ENCODE results near the gene BOK. TPM values are rescaled to one million over a fixed set of nuclear protein-coding genes. Genes with fewer than 3 reads are reported as not detected.
"Not testable (repeated sequence)": the region's sequence is repeated elsewhere in the genome, so short reads cannot be mapped to it uniquely, and the experiment has no call there.

The BOK gene, protein sequence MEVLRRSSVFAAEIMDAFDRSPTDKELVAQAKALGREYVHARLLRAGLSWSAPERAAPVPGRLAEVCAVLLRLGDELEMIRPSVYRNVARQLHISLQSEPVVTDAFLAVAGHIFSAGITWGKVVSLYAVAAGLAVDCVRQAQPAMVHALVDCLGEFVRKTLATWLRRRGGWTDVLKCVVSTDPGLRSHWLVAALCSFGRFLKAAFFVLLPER
- under 1 TPM; 0.08 to 0.15 TPM for total RNA-seq

DNA sequence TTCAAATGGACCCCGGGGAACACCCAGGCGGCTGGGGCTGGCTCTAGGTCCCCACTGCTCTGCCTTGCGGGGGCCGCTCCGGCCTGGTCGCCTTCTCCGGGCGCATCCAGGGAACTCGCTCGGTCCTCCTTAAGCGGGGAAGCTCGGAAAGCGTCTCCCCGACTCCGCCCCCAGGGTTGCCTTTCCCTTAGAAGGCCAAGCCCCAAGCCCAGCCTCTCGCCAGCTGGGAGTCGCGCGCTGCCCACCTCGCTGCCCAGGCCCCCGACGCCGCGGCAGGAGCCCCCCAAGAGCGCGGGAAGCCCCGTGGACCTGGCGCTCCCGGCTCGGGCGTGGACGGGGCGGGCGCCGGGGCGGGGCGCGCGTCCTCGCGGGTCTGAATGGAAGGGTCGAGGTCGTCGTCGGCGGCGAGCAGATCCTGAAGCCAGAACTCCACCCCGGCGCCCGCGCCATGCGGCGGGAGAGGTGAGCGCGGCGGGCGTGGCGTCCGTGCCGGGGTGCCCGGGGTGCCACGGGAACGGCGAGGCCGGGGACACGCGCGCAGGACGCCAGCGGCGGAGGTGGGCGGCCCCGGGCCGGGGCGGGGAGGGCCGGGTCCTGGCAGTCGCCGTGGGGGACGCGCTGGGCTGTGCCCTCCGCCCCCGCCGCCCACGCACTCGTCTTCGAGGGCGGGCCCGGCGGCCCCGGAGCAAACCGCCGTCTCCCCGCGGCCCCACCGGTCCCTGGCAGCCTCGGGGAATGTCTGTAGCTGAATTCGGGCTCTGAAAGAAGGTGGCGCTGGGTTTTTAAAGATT lies at the start of gene BOK:
Gene BOK, plus strand, starts transcription at position 214 of the 791 bp plus-strand sequence. CDS start 739 bp downstream, outside the sequence.
- Mint-ChIP-seq H3K27me3 (peaks cover 39% of the 10 kb centered on the region), H3K36me3 (ENCODE audit: low read depth) (no peaks in the 10 kb centered on the region), H3K27ac (no peak within 1 kb of the TSS), H3K4me3 (peak within 1 kb of the TSS; percentile 19), H3K9me3 (no peaks in the 10 kb centered on the region), H3K4me1 (peaks cover 13% of the 10 kb centered on the region)
- ChIA-PET POLR2A (no interaction called here), CTCF (no interaction called here)
- DNase-seq, result no peak

DNA sequence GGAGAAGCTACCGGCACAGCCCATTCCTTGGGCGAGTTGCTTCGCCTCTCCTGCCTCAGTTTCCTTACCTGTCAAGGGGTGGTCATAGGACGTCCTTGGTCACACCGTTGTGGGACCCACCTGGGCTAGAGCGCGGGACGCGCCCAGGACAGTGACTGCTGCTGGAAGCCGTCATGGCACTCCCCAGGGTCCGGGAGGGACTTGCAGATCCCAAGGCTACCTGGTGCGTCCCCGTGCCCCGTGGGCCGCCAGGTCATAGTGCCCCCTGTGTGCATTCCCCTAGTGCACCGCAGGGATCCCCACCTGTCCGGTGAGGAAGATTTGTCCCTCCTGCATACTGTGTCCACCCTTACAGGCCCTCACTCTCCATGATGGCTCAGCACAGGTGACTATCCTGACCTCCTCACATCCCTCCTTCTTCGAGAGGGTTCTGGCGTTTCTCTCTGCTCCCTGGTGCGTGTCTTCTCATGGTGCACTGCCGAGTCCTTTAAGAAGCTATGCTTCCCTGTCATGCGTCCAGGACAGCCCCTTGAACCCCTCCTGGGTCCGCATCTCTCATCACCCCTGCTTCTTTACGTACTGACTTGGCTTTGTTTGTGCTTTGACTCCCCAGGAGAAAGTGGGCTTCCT lies 49.3 kb upstream of the BOK start:
- no peaks in the 10 kb centered on the region for H3K9me3 Mint-ChIP-seq
- H3K27ac Mint-ChIP-seq, result no peak overlapping the region
- POLR2A ChIA-PET, result interaction anchor here (0.6 kb wide), 1 partner anchor 134 kb away, joined by 3 read pairs; no protein-coding TSS in a partner anchor
- H3K4me3 Mint-ChIP-seq, result peak overlapping the region; percentile 74
- CTCF ChIA-PET, result no interaction called here
- no peaks in the 10 kb centered on the region for H3K27me3 Mint-ChIP-seq
- peaks cover 20% of the 10 kb centered on the region for H3K4me1 Mint-ChIP-seq
- DNase-seq, result no peak
- H3K36me3 Mint-ChIP-seq (ENCODE audit: low read depth), result peaks cover 3% of the 10 kb centered on the region

DNA sequence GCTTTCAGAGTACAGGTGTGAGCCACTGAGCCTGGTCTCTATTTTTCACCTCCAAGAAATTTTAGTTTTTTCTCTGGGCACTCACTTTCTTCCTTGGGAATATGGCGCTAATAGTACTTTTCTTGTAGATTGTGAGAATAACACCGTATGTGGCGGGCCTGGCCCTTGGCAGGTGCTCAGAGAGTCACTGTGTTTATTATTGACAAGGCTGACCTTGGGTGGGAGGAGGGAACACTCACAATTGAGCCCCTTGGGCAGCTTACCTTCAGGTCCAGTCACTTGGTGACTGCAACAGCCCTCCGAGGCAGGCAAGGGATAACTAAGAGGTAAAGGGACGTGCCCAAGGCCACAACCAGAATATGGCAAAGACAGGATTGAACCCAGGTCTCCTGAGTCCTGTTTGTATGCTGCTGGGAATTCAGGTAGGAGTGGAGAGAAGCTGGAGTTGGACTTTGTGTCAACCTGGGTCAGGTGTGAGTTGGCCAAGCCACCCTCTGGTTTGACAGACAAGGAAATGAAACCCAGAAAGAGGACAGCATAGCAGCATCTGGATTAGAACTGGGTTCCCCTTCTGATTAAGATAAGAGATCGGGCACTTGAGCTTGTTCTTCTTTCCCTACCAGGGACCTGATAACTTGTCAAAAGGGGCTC lies 47.3 kb upstream of the BOK start:
- Mint-ChIP-seq H3K36me3 (ENCODE audit: low read depth) (peaks cover 3% of the 10 kb centered on the region), H3K27me3 (no peaks in the 10 kb centered on the region), H3K4me1 (peaks cover 30% of the 10 kb centered on the region), H3K4me3 (no peak overlapping the region), H3K27ac (no peak overlapping the region), H3K9me3 (no peaks in the 10 kb centered on the region)
- CTCF ChIA-PET, result no interaction called here
- POLR2A ChIA-PET, result interaction anchor here (0.7 to 1.2 kb wide), 2 partner anchors 111 to 195 kb away, joined by 3 read pairs; partner anchors contain the start of genes HDLBP and SEPTIN2
- DNase-seq, result no peak

DNA sequence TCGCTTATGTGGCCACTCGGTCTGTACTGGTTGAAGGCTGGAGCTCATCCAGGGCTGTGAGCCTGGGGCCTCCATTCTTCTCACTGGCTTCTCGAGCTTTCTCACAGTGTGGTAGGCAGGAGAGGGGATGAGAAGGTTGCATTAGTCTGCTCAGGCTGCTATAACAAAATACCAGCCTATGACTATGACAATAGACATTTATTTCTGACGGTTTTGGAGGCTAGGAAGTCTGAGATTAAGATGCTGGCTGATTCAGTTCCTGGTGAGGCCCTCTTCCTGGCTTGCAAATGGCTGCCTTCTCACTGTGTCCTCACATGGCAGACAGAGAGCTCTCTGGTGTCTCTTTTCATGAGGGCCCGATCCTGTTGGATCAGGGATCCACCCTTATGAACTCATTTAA lies 44.0 kb upstream of the BOK start:
- H3K4me1 Mint-ChIP-seq, result peaks cover 25% of the 10 kb centered on the region
- CTCF ChIA-PET, result interaction anchor here (1.1 to 1.2 kb wide), 2 partner anchors 71 to 96 kb away, joined by 3 to 4 read pairs; no protein-coding TSS in a partner anchor

DNA sequence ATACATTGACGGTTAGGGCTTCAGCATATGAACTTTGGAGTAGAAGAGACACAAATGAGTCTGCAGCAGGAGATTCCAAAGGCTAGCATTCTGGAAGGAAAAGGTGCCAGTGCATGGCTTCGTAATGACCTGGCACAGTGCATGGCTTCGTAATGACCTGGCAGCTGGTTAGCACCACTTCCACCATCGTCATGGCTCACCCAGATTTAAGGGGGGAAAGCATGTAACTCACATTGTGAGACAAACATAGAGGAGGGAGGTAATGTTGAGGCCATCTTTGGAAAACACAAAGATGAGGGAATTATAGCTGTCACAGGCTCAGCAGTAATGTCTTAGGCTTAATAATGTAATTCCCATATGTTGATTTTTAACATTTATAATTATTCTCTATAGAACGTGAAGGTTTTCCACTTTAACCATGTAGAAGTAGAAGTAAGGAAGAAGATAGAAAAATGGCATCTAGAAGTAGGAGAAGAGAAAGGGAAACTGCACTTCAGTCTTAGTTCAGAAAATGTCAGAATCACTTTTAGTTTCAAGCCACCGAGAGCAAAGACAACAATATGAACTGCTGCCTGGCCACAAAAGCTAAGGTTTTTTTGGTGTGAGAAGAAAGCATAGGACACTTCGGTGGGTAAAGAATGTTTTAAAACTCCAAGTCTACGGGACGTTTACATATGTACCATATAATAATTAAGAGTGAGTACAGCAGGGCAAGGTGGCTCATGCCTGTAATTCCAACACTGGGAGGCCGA lies 43.4 kb upstream of the BOK start:
- Mint-ChIP-seq H3K4me1 (peaks cover 22% of the 10 kb centered on the region), H3K4me3 (no peak overlapping the region), H3K27me3 (peaks cover 2% of the 10 kb centered on the region), H3K36me3 (ENCODE audit: low read depth) (peaks cover 6% of the 10 kb centered on the region), H3K27ac (peak overlapping the region; percentile 17), H3K9me3 (peaks cover 10% of the 10 kb centered on the region)
- ChIA-PET POLR2A (interaction anchor here (1.0 kb wide), 1 partner anchor 172 kb away, joined by 3 read pairs; the partner anchor contains the start of gene DTYMK), CTCF (interaction anchor here (1.1 to 1.2 kb wide), 2 partner anchors 72 to 95 kb away, joined by 3 to 4 read pairs; no protein-coding TSS in a partner anchor)
- DNase-seq, result no peak

More for the DNA sequence above, 44.0 kb upstream of the BOK start:
- no peak for DNase-seq
- Mint-ChIP-seq H3K9me3 (peaks cover 10% of the 10 kb centered on the region), H3K36me3 (ENCODE audit: low read depth) (peaks cover 6% of the 10 kb centered on the region), H3K4me3 (no peak overlapping the region), H3K27ac (no peak overlapping the region), H3K27me3 (no peaks in the 10 kb centered on the region)
- POLR2A ChIA-PET, result no interaction called here

DNA sequence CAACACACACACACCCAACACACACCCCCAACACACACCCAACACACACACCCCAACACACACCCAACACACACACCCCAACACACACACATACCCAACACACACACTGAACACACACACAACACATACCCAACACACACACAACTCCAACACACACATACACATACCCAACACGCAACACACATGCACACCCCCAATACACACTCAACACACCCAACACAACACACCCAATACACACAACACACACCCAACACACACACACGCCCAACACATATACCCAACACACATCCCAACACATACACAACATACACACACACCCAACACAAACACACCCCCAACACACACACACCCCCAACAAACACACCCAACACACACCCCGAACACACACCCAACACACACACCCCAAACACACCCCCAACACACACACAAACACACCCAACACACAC lies 42.0 kb upstream of the BOK start:
- CTCF ChIA-PET, result interaction anchor here (0.6 kb wide), 1 partner anchor 533 kb away, joined by 4 read pairs; no protein-coding TSS in a partner anchor
- Mint-ChIP-seq H3K9me3 (peaks cover 10% of the 10 kb centered on the region), H3K4me1 (peaks cover 23% of the 10 kb centered on the region), H3K27me3 (peaks cover 6% of the 10 kb centered on the region), H3K27ac (no peak overlapping the region), H3K36me3 (ENCODE audit: low read depth) (peaks cover 6% of the 10 kb centered on the region), H3K4me3 (no peak overlapping the region)
- DNase-seq, result no peak
- POLR2A ChIA-PET, result no interaction called here

DNA sequence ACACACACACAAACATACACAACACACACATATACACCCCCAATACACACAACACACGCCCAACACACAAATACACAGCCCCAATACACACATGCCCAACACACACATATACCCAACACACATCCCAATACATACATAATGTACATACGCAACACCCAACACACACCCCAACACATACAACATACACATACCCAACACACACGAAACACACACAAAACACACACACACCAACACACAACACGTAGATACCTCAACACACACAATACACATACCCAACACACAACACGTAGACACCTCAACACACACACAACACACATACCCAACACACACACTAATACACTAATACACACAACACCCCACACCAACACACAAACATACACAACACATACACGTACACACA lies 41.2 kb upstream of the BOK start:
- H3K36me3 Mint-ChIP-seq (ENCODE audit: low read depth), result peaks cover 6% of the 10 kb centered on the region
- peaks cover 6% of the 10 kb centered on the region for H3K27me3 Mint-ChIP-seq
- ChIA-PET POLR2A (no interaction called here), CTCF (no interaction called here)
- H3K27ac Mint-ChIP-seq, result peak overlapping the region; percentile 47
- peaks cover 23% of the 10 kb centered on the region for H3K4me1 Mint-ChIP-seq
- no peak for DNase-seq
- H3K9me3 Mint-ChIP-seq, result peaks cover 10% of the 10 kb centered on the region
- no peak overlapping the region for H3K4me3 Mint-ChIP-seq

DNA sequence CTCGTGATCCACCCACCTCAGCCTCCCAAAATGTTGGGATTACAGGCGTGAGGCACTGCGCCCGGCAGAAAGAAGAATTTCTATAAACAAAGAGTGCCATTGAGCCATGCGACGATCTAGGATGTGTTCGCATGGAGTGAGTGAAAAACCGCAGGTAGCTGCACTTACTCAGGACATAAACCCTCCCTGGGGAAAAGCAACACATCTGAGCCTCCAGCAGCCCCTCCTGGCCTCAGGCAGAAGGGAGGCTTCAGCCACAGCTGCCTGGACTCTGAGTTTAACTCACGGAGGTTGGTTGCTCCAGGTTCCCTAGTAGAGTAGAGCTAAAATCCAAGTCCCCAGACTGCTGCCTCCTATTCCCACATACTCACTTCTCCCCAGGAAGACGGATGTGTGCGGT lies 38.9 kb upstream of the BOK start:
- peaks cover 6% of the 10 kb centered on the region for H3K36me3 Mint-ChIP-seq (ENCODE audit: low read depth)
- H3K4me3 Mint-ChIP-seq, result no peak overlapping the region
- peaks cover 6% of the 10 kb centered on the region for H3K27me3 Mint-ChIP-seq
- no peak overlapping the region for H3K27ac Mint-ChIP-seq
- no peak for DNase-seq
- peaks cover 22% of the 10 kb centered on the region for H3K4me1 Mint-ChIP-seq
- ChIA-PET POLR2A (no interaction called here), CTCF (no interaction called here)
- peaks cover 10% of the 10 kb centered on the region for H3K9me3 Mint-ChIP-seq

DNA sequence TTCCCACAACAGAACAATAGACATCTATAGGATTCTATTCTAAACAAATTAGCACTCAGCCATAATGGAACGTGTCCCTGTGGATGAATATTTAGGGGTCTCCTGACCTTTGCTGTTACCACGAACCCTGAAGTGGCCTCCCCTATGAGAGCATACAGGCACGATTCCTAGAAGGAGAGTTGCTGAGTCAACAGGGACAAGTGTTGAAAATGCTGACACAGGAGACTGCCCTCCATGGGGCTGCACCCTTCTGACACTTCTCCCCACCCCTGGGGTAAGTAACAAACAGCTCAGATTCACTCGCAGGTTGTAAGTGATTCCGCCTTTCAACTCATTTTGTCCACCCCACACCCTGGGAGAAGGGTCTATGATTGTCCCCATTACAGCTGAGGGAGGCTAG lies 36.1 kb upstream of the BOK start:
- no peak for DNase-seq
- H3K27ac Mint-ChIP-seq, result no peak overlapping the region
- peaks cover 3% of the 10 kb centered on the region for H3K4me1 Mint-ChIP-seq
- peaks cover 2% of the 10 kb centered on the region for H3K36me3 Mint-ChIP-seq (ENCODE audit: low read depth)
- peaks cover 6% of the 10 kb centered on the region for H3K27me3 Mint-ChIP-seq
- H3K4me3 Mint-ChIP-seq, result no peak overlapping the region
- CTCF ChIA-PET, result no interaction called here
- POLR2A ChIA-PET, result no interaction called here
- H3K9me3 Mint-ChIP-seq, result peaks cover 9% of the 10 kb centered on the region

DNA sequence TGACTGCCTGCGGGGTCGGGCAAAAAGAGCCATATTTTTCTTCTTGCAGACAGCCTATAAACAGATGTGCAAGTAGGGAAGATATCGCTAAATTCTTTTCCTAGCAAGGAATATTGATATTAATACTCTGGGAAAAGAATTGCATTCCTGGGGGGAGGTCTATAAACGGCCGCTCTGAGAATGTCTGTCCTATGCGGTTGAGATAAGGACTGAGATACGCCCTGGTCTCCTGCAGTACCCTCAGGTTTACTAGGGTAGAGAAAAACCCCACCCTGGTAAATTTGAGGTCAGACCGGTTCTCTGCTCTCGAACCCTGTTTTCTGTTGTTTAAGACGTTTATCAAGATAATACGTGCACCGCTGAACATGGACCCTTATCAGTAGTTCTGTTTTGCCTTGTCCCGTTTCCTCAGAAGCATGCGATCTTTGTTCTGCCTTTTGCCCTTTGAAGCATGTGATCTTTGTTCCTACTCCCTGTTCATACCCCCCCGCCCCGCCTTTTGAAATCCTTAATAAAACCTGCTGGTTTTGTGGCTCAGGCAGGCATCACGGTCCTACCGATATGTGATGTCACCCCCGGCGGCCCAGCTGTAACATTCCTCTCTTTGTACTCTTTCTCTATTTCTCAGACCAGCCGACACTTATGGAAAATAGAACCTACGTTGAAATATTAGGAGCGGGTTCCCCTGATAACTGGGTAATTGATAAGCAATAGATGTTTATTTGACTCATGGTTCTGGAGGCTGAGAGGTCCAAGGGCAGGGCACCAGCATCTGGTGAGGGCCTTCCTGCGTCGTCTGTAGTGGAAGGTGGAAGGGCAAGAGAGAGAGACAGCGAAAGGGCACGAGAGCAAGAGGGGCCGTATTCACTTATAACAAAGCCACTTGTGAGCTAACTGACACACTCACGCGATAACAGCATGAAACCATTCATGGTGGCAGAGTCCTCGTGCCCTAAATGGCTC lies 32.4 kb upstream of the BOK start:
- H3K27me3 Mint-ChIP-seq; DNase-seq; H3K4me1 Mint-ChIP-seq; POLR2A ChIA-PET; H3K4me3 Mint-ChIP-seq; H3K27ac Mint-ChIP-seq; CTCF ChIA-PET; H3K9me3 Mint-ChIP-seq; H3K36me3 Mint-ChIP-seq (ENCODE audit: low read depth): not testable (repeated sequence)

DNA sequence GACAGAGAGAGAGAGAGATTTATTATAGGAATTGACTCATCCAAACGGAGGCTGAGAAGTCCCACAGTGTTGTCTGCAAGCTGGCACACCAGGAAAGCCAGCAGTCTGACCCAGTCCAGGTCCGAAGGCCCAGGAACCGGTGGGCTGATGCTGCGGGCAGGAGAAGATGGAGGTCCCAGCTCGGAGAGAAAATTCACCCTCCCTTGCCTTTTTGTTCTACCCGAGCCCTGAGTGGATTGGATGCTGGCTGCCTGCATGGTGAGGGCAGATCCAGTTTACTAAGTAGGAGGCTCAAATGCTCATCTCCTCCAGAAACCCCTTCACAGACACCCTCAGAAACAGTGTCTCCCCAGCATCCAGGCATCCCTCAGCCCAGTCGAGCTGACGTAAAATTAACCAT lies 28.0 kb upstream of the BOK start:
- Mint-ChIP-seq H3K27me3 (peaks cover 5% of the 10 kb centered on the region), H3K27ac (no peak overlapping the region), H3K4me3 (no peak overlapping the region), H3K36me3 (ENCODE audit: low read depth) (no peaks in the 10 kb centered on the region), H3K9me3 (peaks cover 6% of the 10 kb centered on the region), H3K4me1 (no peaks in the 10 kb centered on the region)
- ChIA-PET POLR2A (no interaction called here), CTCF (no interaction called here)
- no peak for DNase-seq

All from activated CD4-positive, alpha-beta memory T cell treated with anti-CD3 and anti-CD28 coated beads, Interleukin-2, amount 10 ng/mL, durations not matched to agents 7 days and 5 days (primary cell).